ENCODE results near the gene MRPL53. TPM values are rescaled to one million over a fixed set of nuclear protein-coding genes. Genes with fewer than 3 reads are reported as not detected.

Gene MRPL53
- total and polyA plus RNA-seq, 2 of the 13 experiments (the other 11 are each of a cell fraction or from before 2014, with no cell fraction given) = 34.3 to 51.9 TPM

DNA sequence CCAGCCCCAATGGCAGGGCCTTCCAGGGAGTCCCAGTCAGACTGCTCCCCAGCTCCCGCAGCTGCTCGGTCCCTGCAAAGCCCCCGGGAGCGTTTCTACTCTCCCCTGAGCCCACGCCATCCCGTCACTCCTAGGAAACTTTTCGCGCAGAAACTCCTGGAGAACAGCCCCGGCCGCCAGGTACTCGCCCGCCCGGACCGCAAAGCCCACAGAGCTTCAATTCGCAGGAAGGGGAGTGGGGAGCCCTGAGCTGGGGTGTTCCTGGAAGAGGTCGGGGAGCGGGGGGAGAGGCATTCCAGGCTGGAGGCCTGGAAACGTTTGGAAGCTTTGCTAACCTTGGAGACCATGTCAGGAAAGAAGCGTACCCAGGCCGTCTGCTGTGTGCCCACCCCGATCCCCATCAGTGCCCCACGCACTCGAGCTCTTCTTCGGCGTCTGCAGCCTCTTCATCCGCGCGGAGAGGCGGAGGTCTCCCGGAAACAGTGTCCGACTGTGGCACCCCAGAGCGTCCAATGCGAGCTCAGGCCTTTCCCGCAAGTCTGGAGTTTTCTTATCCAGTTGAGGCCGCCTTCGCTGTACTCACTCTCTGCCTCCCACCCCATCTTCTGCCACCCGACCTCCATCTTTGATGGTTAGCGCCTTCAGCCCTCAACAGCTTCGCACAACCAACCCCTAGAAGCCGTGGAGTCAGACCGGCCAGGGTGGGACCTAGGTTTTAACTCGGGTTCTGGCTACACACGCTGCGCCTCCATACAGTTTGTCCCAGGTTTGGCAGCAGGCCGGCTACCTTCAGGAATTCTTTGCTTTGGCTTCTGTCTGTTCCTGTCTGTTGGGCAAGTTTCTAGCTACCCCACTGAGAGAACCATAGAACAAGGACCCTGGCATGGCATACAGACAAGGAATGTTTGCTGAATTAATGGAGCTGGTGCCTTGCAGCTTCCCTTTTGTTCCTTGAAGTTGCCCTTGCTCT, 31.3 kb upstream of the MRPL53 start (continued):
- TF ChIP-seq, protein P1, sequence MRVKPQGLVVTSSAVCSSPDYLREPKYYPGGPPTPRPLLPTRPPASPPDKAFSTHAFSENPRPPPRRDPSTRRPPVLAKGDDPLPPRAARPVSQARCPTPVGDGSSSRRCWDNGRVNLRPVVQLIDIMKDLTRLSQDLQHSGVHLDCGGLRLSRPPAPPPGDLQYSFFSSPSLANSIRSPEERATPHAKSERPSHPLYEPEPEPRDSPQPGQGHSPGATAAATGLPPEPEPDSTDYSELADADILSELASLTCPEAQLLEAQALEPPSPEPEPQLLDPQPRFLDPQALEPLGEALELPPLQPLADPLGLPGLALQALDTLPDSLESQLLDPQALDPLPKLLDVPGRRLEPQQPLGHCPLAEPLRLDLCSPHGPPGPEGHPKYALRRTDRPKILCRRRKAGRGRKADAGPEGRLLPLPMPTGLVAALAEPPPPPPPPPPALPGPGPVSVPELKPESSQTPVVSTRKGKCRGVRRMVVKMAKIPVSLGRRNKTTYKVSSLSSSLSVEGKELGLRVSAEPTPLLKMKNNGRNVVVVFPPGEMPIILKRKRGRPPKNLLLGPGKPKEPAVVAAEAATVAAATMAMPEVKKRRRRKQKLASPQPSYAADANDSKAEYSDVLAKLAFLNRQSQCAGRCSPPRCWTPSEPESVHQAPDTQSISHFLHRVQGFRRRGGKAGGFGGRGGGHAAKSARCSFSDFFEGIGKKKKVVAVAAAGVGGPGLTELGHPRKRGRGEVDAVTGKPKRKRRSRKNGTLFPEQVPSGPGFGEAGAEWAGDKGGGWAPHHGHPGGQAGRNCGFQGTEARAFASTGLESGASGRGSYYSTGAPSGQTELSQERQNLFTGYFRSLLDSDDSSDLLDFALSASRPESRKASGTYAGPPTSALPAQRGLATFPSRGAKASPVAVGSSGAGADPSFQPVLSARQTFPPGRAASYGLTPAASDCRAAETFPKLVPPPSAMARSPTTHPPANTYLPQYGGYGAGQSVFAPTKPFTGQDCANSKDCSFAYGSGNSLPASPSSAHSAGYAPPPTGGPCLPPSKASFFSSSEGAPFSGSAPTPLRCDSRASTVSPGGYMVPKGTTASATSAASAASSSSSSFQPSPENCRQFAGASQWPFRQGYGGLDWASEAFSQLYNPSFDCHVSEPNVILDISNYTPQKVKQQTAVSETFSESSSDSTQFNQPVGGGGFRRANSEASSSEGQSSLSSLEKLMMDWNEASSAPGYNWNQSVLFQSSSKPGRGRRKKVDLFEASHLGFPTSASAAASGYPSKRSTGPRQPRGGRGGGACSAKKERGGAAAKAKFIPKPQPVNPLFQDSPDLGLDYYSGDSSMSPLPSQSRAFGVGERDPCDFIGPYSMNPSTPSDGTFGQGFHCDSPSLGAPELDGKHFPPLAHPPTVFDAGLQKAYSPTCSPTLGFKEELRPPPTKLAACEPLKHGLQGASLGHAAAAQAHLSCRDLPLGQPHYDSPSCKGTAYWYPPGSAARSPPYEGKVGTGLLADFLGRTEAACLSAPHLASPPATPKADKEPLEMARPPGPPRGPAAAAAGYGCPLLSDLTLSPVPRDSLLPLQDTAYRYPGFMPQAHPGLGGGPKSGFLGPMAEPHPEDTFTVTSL (CRISPR knock-in tag; IDR thresholded peaks at IDR 0.05; ENCODE audit: borderline replicate concordance) = no peak
- TF ChIP-seq HNF4A (CRISPR knock-in tag; IDR thresholded peaks at IDR 0.05) (no peak), RBFOX2 (IDR thresholded peaks at IDR 0.05; ENCODE audit: low read depth, low read length) (no peak; the same call in 1 of the 2 replicates), KLF6 (CRISPR knock-in tag; IDR thresholded peaks at IDR 0.05) (0 out of 2 replicates have a peak, but pooled peaks have one; percentile 40), KMT2A (CRISPR knock-in tag; IDR thresholded peaks at IDR 0.05) (0 out of 2 replicates have a peak, but pooled peaks have one; percentile 8), ERF (CRISPR knock-in tag; IDR thresholded peaks at IDR 0.05) (no peak), ZNF749 (CRISPR knock-in tag; IDR thresholded peaks at IDR 0.05; ENCODE audit: borderline replicate concordance) (no peak; the same call in 1 of the 2 replicates), MAF1 (CRISPR knock-in tag; IDR thresholded peaks at IDR 0.05; ENCODE audit: borderline replicate concordance) (no peak), PRPF4 (IDR thresholded peaks at IDR 0.05; ENCODE audit: low read depth, low read length, poor library complexity, severe bottlenecking) (no peak), REPIN1 (CRISPR knock-in tag; IDR thresholded peaks at IDR 0.05; ENCODE audit: borderline replicate concordance, low read depth) (no peak), THAP11 (CRISPR knock-in tag; IDR thresholded peaks at IDR 0.05) (no peak), SMARCE1 (IDR thresholded peaks at IDR 0.05; ENCODE audit: borderline replicate concordance) (no peak), BRD4 (CRISPR knock-in tag; IDR thresholded peaks at IDR 0.05) (no peak), PCBP1 (IDR thresholded peaks at IDR 0.05; ENCODE audit: borderline replicate concordance, low read depth, low read length) (peak; percentile 58; the same call in 1 of the 2 replicates), ZNF326 (CRISPR knock-in tag; IDR thresholded peaks at IDR 0.05; ENCODE audit: borderline replicate concordance) (no peak)
- TF ChIP-seq, protein P2, sequence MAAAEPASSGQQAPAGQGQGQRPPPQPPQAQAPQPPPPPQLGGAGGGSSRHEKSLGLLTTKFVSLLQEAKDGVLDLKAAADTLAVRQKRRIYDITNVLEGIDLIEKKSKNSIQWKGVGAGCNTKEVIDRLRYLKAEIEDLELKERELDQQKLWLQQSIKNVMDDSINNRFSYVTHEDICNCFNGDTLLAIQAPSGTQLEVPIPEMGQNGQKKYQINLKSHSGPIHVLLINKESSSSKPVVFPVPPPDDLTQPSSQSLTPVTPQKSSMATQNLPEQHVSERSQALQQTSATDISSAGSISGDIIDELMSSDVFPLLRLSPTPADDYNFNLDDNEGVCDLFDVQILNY (CRISPR knock-in tag; conservative IDR thresholded peaks at IDR 0.05) = no peak
- TF ChIP-seq, protein P3, sequence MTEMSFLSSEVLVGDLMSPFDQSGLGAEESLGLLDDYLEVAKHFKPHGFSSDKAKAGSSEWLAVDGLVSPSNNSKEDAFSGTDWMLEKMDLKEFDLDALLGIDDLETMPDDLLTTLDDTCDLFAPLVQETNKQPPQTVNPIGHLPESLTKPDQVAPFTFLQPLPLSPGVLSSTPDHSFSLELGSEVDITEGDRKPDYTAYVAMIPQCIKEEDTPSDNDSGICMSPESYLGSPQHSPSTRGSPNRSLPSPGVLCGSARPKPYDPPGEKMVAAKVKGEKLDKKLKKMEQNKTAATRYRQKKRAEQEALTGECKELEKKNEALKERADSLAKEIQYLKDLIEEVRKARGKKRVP (CRISPR knock-in tag; IDR thresholded peaks at IDR 0.05) = no peak
- TF ChIP-seq, protein P4, sequence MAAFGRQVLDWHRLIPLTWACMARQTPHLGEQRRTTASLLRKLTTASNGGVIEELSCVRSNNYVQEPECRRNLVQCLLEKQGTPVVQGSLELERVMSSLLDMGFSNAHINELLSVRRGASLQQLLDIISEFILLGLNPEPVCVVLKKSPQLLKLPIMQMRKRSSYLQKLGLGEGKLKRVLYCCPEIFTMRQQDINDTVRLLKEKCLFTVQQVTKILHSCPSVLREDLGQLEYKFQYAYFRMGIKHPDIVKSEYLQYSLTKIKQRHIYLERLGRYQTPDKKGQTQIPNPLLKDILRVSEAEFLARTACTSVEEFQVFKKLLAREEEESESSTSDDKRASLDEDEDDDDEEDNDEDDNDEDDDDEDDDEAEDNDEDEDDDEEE (CRISPR knock-in tag; IDR thresholded peaks at IDR 0.05) = no peak
- TF ChIP-seq, protein P5, sequence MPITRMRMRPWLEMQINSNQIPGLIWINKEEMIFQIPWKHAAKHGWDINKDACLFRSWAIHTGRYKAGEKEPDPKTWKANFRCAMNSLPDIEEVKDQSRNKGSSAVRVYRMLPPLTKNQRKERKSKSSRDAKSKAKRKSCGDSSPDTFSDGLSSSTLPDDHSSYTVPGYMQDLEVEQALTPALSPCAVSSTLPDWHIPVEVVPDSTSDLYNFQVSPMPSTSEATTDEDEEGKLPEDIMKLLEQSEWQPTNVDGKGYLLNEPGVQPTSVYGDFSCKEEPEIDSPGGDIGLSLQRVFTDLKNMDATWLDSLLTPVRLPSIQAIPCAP (CRISPR knock-in tag; IDR thresholded peaks at IDR 0.05; ENCODE audit: low read depth) = no peak

All from HepG2 (cell line).